OCI-LY3 (cell line): ENCODE results near the gene ASCC3.

Experiments
- CTCF ChIP-seq: fragments of 200-600, 300-600 bp; sonication (generic); IDR thresholded peaks from 2 replicates; pipeline ENCODE4 v1.5.1; 2014; ENCODE audit warnings: antibody characterized with exemption, low read length, low read depth
- EZH2phosphoT487 ChIP-seq: fragments of 200-600 bp; shearing (Covaris generic); IDR thresholded peaks from 2 replicates; pipeline ENCODE4 v1.6.1; 2018; ENCODE audit warnings: antibody characterized with exemption, mixed run types, low read depth

- TF ChIP-seq CTCF: no peak
- TF ChIP-seq EZH2phosphoT487: no peak
These were observed 222.6 kb downstream of the ASCC3 start for GRCh38 chr6:100658486-100658885.
